ENCODE data around the gene NDUFAB1.
"Not testable (repeated sequence)": the region's sequence is repeated elsewhere in the genome, so short reads cannot be mapped to it uniquely, and the experiment has no call there.

Gene NDUFAB1

DNA sequence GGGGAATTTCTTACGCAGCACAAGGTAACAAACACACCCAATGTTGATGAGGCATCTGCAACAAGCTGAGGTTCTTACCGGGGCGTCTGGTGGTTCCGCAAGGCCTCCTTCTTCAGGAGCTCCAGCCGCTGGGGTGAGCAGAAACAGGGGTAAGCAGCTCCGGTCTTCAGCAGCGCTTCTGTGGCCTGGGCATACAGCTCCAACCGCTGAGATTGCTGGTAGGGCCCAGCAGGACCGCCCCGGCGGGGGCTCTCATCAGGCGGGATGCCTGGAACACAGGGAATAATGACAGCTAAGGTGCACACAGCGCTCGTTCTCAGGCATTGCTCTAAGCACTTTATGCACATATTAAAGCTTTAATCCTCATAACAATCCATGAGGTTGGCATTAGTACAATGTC lies 51.7 kb downstream of the NDUFAB1 start:
- no peak for DNase-seq

DNA sequence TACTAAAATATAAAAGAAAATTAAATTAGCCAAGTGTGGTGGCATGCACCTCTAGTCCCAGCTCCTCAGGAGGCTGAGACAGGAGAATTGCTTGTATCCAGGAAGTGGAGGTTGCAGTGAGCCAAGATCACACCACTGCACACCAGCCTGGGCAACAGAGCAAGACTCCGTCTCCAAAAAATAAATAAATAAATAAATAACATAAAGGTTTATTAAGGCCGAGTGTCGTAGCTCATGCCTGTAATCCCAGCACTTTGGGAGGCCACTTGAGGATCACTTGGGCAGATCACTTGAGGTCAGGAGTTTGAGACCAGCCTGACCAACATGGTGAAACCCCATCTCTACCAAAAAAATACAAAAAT lies 55.3 kb downstream of the NDUFAB1 start:
- not testable (repeated sequence) for DNase-seq

DNA sequence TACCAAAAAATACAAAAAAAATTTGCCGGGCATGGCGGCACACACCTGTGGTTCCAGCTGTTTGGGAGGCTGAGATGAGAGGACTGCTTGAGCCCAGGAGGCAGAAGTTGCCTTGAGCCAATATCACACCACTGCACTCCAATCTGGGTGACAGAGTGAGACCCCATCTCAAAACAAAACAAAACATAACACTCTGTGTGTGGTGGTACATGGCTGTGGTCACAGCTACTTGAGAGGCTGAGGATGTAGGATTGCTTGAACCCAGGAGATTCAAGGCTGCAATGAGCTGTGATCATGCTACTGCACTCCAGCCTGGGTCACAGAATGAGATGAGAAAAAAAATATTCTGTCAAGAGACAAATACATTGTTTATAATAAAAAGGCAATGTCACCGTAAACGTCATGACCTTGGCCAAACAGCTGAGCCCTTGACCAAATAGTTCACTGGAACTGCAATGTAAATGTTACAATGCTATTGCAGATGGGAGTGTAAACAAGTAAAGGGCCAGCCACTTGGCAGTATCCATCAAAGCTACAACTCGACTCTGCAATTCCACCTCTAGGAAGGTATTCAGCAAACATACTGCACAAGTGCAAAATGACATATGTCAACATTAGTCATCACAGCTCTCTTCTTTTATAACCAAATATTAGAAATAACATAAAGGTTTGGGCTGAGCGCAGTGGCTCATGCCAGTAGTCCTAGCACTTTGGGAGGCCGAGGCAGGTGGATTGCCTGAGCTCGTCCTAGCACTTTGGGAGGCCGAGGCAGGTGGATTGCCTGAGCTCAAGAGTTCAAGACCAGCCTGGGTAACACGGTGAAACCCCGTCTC lies 55.9 kb downstream of the NDUFAB1 start:
- no peak for DNase-seq

- DNase-seq, result no peak
These were observed 57.2 kb downstream of the NDUFAB1 start for GRCh38 chr16:23538919-23539278.

DNA sequence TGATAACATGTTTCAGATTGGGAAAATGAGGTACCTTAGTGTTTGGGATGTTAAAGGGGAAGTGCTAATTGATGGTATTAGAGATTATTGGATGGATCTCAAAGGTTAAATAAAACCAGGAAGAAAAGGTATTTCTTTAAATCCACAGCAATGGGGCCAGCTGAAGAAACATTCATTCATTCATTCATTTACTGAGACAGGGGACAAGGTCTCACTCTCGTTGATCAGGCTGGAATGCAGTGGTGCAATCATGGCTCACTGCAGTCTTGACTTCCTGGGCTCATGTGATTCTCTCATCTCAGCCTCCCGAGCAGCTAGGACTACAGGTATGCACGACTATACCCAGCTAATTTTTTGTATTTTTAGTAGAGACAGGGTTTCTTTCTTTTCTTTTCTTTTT lies 58.7 kb downstream of the NDUFAB1 start:
- no peak for DNase-seq

DNA sequence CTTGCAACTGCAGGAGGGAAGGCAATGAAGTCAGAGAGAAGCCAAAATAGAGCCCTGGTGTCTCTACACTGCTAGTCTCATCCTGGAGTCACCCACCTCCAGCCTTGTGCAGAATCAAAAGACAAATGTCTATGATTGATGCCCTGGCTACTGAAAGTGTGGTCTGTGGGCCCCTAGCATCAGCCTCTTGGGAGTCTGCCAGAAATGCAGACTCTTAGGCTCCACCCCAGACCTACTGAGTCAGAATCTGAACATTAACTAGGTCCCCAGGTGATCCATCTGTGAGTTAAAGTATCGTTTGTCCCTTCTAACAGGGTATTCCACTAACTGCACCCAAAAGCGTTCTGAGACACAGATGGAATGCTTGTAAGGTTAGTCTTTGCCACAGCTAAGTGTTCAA lies 60.2 kb downstream of the NDUFAB1 start:
- DNase-seq, result peak; percentile 20

DNA sequence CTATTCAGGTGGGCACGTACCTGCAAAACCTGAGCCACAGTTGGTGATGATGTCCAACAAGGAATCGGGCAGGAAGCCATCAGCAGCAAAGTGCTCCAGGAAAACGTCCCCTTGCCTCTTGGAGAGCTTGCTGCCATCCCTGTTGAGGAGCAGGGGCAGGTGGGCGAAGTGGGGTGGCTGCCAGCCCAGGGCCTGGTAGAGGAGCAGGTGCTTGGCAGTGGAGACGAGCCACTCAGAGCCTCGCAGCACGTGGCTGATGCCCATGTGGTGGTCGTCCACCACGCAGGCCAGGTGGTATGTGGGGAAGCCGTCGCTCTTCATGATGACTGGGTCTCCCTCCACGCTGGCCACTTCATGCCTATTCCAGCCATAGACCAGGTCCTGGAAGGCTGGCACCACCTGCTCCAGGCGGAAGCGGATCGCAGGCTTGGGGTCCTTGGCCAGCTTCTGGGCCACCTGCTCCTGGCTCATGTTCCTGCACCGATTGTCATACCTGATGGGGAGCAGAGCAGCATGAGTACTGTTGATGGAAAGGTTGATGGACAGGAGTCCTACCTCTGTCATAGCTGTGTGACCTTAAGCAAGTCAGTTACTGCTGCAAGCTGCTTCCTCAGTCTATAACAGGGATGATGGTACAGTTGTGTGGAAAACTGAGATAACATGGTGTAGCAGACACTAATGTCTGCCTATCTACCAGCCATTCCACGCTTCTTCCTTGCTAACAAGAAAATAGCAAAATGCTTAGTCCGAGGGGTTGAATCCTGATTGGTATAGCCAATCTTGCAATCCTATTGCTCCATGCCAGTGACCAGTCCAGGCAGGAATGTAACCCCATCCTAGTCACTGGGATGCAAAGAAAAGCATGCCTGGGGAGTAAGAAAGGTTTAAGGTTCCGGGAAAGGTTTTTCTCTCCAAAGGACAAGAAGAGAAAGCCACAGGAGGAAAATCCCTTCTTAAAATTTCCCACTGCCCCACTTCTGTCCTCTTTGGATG lies 61.0 kb downstream of the NDUFAB1 start:
- DNase-seq, result no peak

GRCh38 chr16:23532448-23532847 lies 63.7 kb downstream of the NDUFAB1 start:
- DNase-seq, result no peak

Data from kidney glomerular epithelial cell (primary cell).